Measurements from ENCODE around the gene TTC12.

DNA sequence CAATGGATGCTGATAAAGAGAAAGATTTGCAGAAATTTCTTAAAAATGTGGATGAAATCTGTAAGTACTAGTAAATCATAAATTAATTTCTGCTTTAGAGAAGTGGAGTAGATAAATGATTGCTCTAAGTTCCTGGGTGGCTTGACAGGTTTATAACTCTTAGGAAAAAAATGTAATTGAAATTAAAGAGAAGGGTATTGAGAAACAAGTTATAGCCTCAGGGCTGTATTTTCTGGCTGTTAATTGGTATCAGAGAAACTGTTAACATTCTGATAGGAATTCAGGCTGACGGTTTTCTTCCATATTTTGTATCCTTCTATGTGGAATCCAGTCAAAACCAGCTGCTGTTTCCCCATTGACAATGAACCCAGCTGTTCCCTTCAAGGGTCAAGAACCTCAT lies 1.9 kb downstream of the TTC12 start:
- TF ChIP-seq, protein P1, sequence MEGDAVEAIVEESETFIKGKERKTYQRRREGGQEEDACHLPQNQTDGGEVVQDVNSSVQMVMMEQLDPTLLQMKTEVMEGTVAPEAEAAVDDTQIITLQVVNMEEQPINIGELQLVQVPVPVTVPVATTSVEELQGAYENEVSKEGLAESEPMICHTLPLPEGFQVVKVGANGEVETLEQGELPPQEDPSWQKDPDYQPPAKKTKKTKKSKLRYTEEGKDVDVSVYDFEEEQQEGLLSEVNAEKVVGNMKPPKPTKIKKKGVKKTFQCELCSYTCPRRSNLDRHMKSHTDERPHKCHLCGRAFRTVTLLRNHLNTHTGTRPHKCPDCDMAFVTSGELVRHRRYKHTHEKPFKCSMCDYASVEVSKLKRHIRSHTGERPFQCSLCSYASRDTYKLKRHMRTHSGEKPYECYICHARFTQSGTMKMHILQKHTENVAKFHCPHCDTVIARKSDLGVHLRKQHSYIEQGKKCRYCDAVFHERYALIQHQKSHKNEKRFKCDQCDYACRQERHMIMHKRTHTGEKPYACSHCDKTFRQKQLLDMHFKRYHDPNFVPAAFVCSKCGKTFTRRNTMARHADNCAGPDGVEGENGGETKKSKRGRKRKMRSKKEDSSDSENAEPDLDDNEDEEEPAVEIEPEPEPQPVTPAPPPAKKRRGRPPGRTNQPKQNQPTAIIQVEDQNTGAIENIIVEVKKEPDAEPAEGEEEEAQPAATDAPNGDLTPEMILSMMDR (conservative IDR thresholded peaks at IDR 0.05 in 1 of 2, IDR thresholded peaks at IDR 0.05 in 1 of 2; ENCODE audit: low read depth in 1 of 2, low read length in 2 of 2) = no peak
- no peak for TF ChIP-seq EZH2 (IDR thresholded peaks at IDR 0.05; ENCODE audit: low read length, missing control alignments)
